NB4 (cell line): ENCODE data around the gene BLID.

Source experiments
- DNase-seq: peaks from one replicate; pipeline ENCODE4 v3.0.0; 2010; ENCODE audit warnings: low read depth
- H3K4me3 ChIP-seq: one replicate; pipeline ENCODE4 v1.5.1; 2011; ENCODE audit warnings: mild to moderate bottlenecking, low read depth, low read length, moderate library complexity
- CTCF ChIP-seq: IDR thresholded peaks from one replicate; pipeline ENCODE4 v1.5.1; 2012; ENCODE audit warnings: low read depth, low read length
- MAX ChIP-seq: IDR thresholded peaks from 2 replicates; pipeline ENCODE4 v1.6.1; 2011; ENCODE audit warnings: low read depth, low read length
- MYC ChIP-seq: IDR thresholded peaks from 2 replicates; pipeline ENCODE4 v1.6.1; 2011; ENCODE audit warnings: low read depth, low read length
- POLR2A ChIP-seq: IDR thresholded peaks from 2 replicates; pipeline ENCODE4 v1.6.1; 2011; ENCODE audit warnings: mild to moderate bottlenecking; ENCODE audit not compliant: insufficient read length; ENCODE audit errors: extremely low read depth

BLID gene

GRCh38 chr11:122112470-122113365, 3.3 kb downstream of the BLID start:
- TF ChIP-seq MAX (no peak), MYC (no peak), CTCF (no peak)
- no peak for DNase-seq
- no peak overlapping the region for H3K4me3 ChIP-seq

- H3K4me3 ChIP-seq: no peak overlapping the region
- TF ChIP-seq MYC: no peak
- no peak for TF ChIP-seq MAX
- no peak for TF ChIP-seq CTCF
- no peak for TF ChIP-seq POLR2A
- DNase-seq: no peak
These were observed 6.1 kb downstream of the BLID start for GRCh38 chr11:122109932-122110331.

GRCh38 chr11:122108828-122109227, 7.2 kb downstream of the BLID start:
- H3K4me3 ChIP-seq: no peak overlapping the region
- DNase-seq: no peak
- no peak for TF ChIP-seq MAX
- no peak for TF ChIP-seq POLR2A
- no peak for TF ChIP-seq CTCF
- no peak for TF ChIP-seq MYC

GRCh38 chr11:122108192-122108799, 7.7 kb downstream of the BLID start:
- TF ChIP-seq MAX (no peak), CTCF (peak; percentile 93)
- DNase-seq: peak; percentile 62
- no peak overlapping the region for H3K4me3 ChIP-seq

- no peak for TF ChIP-seq MAX
- TF ChIP-seq CTCF: no peak
- no peak for TF ChIP-seq POLR2A
- no peak for TF ChIP-seq MYC
- no peak overlapping the region for H3K4me3 ChIP-seq
These were observed 8.4 kb downstream of the BLID start for GRCh38 chr11:122107566-122107965.

More at GRCh38 chr11:122107566-122107965, 8.4 kb downstream of the BLID start:
- DNase-seq: no peak
